IMR-90 (cell line): ENCODE results near the gene SEC11C. TPM values are rescaled to one million over a fixed set of nuclear protein-coding genes. Genes with fewer than 3 reads are reported as not detected.

Source experiments
- ATAC-seq: fragments of 200-7000 bp; cut with Tn5 transposase; 2 replicates; pipeline ENCODE4 v1.9.1; 2020; ENCODE audit warnings: low read depth, mild to moderate bottlenecking, moderate library complexity
- BruUV-seq: library from RNA; stranded (reverse); fragments of 400-500 nt; replicated peaks from 2 replicates; lab custom pipeline; 2021; lab: Mats Ljungman, UMichigan
- CTCF ChIA-PET: fragments of 300-600 bp; formaldehyde crosslinking; extraction: SDS; loops from one replicate; lab custom pipeline; 2021; ENCODE audit warnings: antibody characterized with exemption; lab: Yijun Ruan, JAX
- POLR2A ChIA-PET: fragments of 300-600 bp; sonication (Branson Sonifier 250); formaldehyde crosslinking; loops from one replicate; lab custom pipeline; 2022; ENCODE audit warnings: antibody characterized with exemption; ENCODE audit not compliant: unreplicated experiment; lab: Charles Lee
- DNase-seq: peaks from one replicate; pipeline ENCODE4 v3.0.0; 2013
- H2AFZ ChIP-seq: replicated peaks from 2 replicates; pipeline ENCODE3; 2013; ENCODE audit warnings: low read length, mild to moderate bottlenecking; ENCODE audit not compliant: poor library complexity
- H2AK5ac ChIP-seq: 2 replicates; pipeline ENCODE4 v1.6.1; 2013; ENCODE audit warnings: low read depth, low read length, inconsistent platforms
- H2AK9ac ChIP-seq: replicated peaks from 2 replicates; pipeline ENCODE3; 2013; ENCODE audit warnings: mild to moderate bottlenecking, low read depth, low read length, moderate library complexity; ENCODE audit not compliant: poor library complexity
- H2BK120ac ChIP-seq: 2 replicates; pipeline ENCODE4 v1.6.1; 2013; ENCODE audit warnings: low read depth, low read length, inconsistent platforms
- H2BK15ac ChIP-seq: 3 replicates; pipeline ENCODE4 v1.6.1; 2013; ENCODE audit warnings: low read depth, low read length, inconsistent platforms
- H2BK20ac ChIP-seq: 2 replicates; pipeline ENCODE4 v1.6.1; 2013; ENCODE audit warnings: low read depth, mild to moderate bottlenecking, inconsistent platforms, low read length, moderate library complexity
- H2BK5ac ChIP-seq: 2 replicates; pipeline ENCODE4 v1.6.1; 2013; ENCODE audit warnings: mild to moderate bottlenecking, low read depth, low read length, inconsistent platforms; ENCODE audit not compliant: poor library complexity, severe bottlenecking
- H3K14ac ChIP-seq: replicated peaks from 2 replicates; pipeline ENCODE4 v1.6.1; 2013; ENCODE audit warnings: low read depth, low read length, inconsistent platforms
- H3K18ac ChIP-seq: 2 replicates; pipeline ENCODE4 v1.6.1; 2013; ENCODE audit warnings: low read depth, low read length, control low read depth
- H3K23ac ChIP-seq: 2 replicates; pipeline ENCODE4 v1.6.1; 2013; ENCODE audit warnings: low read depth, low read length, inconsistent platforms
- H3K27ac ChIP-seq: 2 replicates; pipeline ENCODE4 v1.5.1; 2013; ENCODE audit warnings: mild to moderate bottlenecking, control low read depth, low read length; ENCODE audit not compliant: insufficient read depth
- H3K27me3 ChIP-seq: 2 replicates; pipeline ENCODE4 v1.6.1; 2013; ENCODE audit warnings: low read length; ENCODE audit not compliant: control insufficient read depth, insufficient read depth
- H3K36me3 ChIP-seq: 2 replicates; pipeline ENCODE4 v1.6.1; 2013; ENCODE audit warnings: low read length, mixed read lengths; ENCODE audit not compliant: control insufficient read depth, insufficient read depth
- H3K4ac ChIP-seq: 2 replicates; pipeline ENCODE4 v1.6.1; 2013; ENCODE audit warnings: low read depth, low read length, inconsistent platforms
- H3K4me1 ChIP-seq: 2 replicates; pipeline ENCODE4 v1.6.1; 2013; ENCODE audit warnings: low read length, mixed read lengths; ENCODE audit not compliant: control insufficient read depth, insufficient read depth
- H3K4me2 ChIP-seq: 2 replicates; pipeline ENCODE4 v1.6.1; 2013; ENCODE audit warnings: low read depth, mild to moderate bottlenecking, control low read depth, low read length, moderate library complexity
- H3K4me3 ChIP-seq: 2 replicates; pipeline ENCODE4 v1.5.1; 2013; ENCODE audit warnings: low read depth, mild to moderate bottlenecking, control low read depth, low read length, moderate library complexity; ENCODE audit not compliant: insufficient read depth
- H3K56ac ChIP-seq: 2 replicates; pipeline ENCODE4 v1.6.1; 2013; ENCODE audit warnings: low read length, inconsistent platforms; ENCODE audit not compliant: insufficient read depth; ENCODE audit errors: extremely low read depth
- H3K79me1 ChIP-seq, 2 experiments: 2 replicates each; pipeline ENCODE4 v1.6.1; 2013; ENCODE audit warnings: low read length in 2 of 2, inconsistent platforms in 1 of 2, low read depth in 1 of 2
- H3K9ac ChIP-seq: 2 replicates; pipeline ENCODE4 v1.6.1; 2013; ENCODE audit warnings: low read depth, low read length, control low read depth
- H3K9me1 ChIP-seq: 2 replicates; pipeline ENCODE4 v1.6.1; 2013; ENCODE audit warnings: low read length, inconsistent platforms; ENCODE audit not compliant: insufficient read depth
- H3K9me3 ChIP-seq: 2 replicates; pipeline ENCODE4 v1.6.1; 2013; ENCODE audit warnings: low read length; ENCODE audit not compliant: control insufficient read depth, insufficient read depth
- H4K20me1 ChIP-seq: 2 replicates; pipeline ENCODE4 v1.6.1; 2013; ENCODE audit warnings: low read length, inconsistent platforms; ENCODE audit not compliant: insufficient read depth
- H4K5ac ChIP-seq: 2 replicates; pipeline ENCODE4 v1.6.1; 2013; ENCODE audit warnings: mild to moderate bottlenecking, low read depth, low read length, control low read depth
- H4K8ac ChIP-seq, 2 experiments: 2 replicates each; pipeline ENCODE4 v1.6.1; 2013; ENCODE audit warnings: low read depth in 2 of 2, low read length in 2 of 2, control low read depth in 1 of 2, inconsistent platforms in 1 of 2
- H4K91ac ChIP-seq: 2 replicates; pipeline ENCODE4 v1.6.1; 2013; ENCODE audit warnings: low read depth, low read length, inconsistent platforms; ENCODE audit not compliant: insufficient read depth
- BHLHE40 ChIP-seq: fragments of 150-350 bp; IDR thresholded peaks from 2 replicates; pipeline ENCODE4 v1.6.1; 2016; ENCODE audit warnings: mild to moderate bottlenecking, low read depth, low read length
- CEBPB ChIP-seq: IDR thresholded peaks from 2 replicates; pipeline ENCODE4 v1.6.1; 2012; ENCODE audit warnings: low read depth, low read length, improper control_type of control experiment
- CHD1 ChIP-seq: IDR thresholded peaks from 2 replicates; pipeline ENCODE4 v1.6.1; 2012; ENCODE audit warnings: low read depth, low read length, improper control_type of control experiment
- ELK1 ChIP-seq: fragments of 150-350 bp; IDR thresholded peaks from 2 replicates; pipeline ENCODE4 v1.6.1; 2016; ENCODE audit warnings: low read depth, mild to moderate bottlenecking, low read length, moderate library complexity, borderline replicate concordance
- FOS ChIP-seq: fragments of 150-350 bp; IDR thresholded peaks from 2 replicates; pipeline ENCODE4 v1.6.1; 2016; ENCODE audit warnings: low read depth, low read length
- MAFK ChIP-seq: IDR thresholded peaks from 2 replicates; pipeline ENCODE4 v1.6.1; 2012; ENCODE audit warnings: low read depth, low read length, improper control_type of control experiment
- MXI1 ChIP-seq: IDR thresholded peaks from 2 replicates; pipeline ENCODE4 v1.6.1; 2012; ENCODE audit warnings: low read depth, mild to moderate bottlenecking, low read length, moderate library complexity, borderline replicate concordance
- NFE2L2 ChIP-seq: fragments of 150-350 bp; IDR thresholded peaks from 2 replicates; pipeline ENCODE4 v1.6.1; 2016; ENCODE audit warnings: low read depth, mild to moderate bottlenecking, low read length
- POLR2A ChIP-seq: IDR thresholded peaks from 2 replicates; pipeline ENCODE4 v1.6.1; 2012; ENCODE audit warnings: mild to moderate bottlenecking, low read depth, low read length
- RAD21 ChIP-seq: IDR thresholded peaks from 2 replicates; pipeline ENCODE4 v1.6.1; 2012; ENCODE audit warnings: low read length, improper control_type of control experiment
- RCOR1 ChIP-seq: IDR thresholded peaks from 2 replicates; pipeline ENCODE4 v1.6.1; 2012; ENCODE audit warnings: mild to moderate bottlenecking, low read length, improper control_type of control experiment; ENCODE audit not compliant: insufficient replicate concordance
- RFX5 ChIP-seq: IDR thresholded peaks from 2 replicates; pipeline ENCODE4 v1.8.0; 2012; ENCODE audit warnings: low read depth, mild to moderate bottlenecking, low read length, moderate library complexity
- SMC3 ChIP-seq: fragments of 150-350 bp; IDR thresholded peaks from 2 replicates; pipeline ENCODE4 v1.6.1; 2016; ENCODE audit warnings: low read depth, mild to moderate bottlenecking, antibody characterized with exemption, low read length, moderate library complexity
- dilution Hi-C: fragments of 300-500 bp; cut with HindIII; formaldehyde crosslinking; loops from one replicate; pipeline ENCODE4 v1.14.3; 2018; ENCODE audit warnings: low sequenced_read_pairs; ENCODE audit not compliant: unreplicated experiment
- in situ Hi-C: fragments of 300-500 bp; cut with MboI; formaldehyde crosslinking; loops from 3 replicates; pipeline ENCODE4 v1.14.3; 2019; ENCODE audit warnings: low sequenced_read_pairs, inconsistent platforms, mixed read lengths
- intact Hi-C: fragments of 100-400 bp; cut with micrococcal nuclease; formaldehyde crosslinking; loops from 2 replicates; pipeline ENCODE4 v1.10.0; 2022
- polyA plus RNA-seq, 3 experiments: library from polyadenylated mRNA; depleted of rRNA; stranded (reverse); fragments of >200 nt; gene quantifications; 2 replicates each; pipeline ENCODE4 v1.2.3, GENCODE V29; 2012; ENCODE audit warnings: low replicate concordance in 1 of 3
- total RNA-seq: library from RNA; depleted of rRNA; stranded (reverse); fragments of >200 nt; gene quantifications from 2 replicates; pipeline ENCODE4 v1.2.3, GENCODE V29; 2012
- TF ChIP-seq, protein P1 (sequence below): fragments of 150-350 bp; IDR thresholded peaks from 2 replicates; pipeline ENCODE4 v1.6.1; 2017; ENCODE audit warnings: mild to moderate bottlenecking, antibody characterized with exemption, low read length, low read depth
- TF ChIP-seq, protein P2 (sequence below): conservative IDR thresholded peaks from 2 replicates; pipeline ENCODE4 v1.5.1; 2012; ENCODE audit warnings: mild to moderate bottlenecking, low read depth, low read length, improper control_type of control experiment

Gene SEC11C
- total and polyA plus RNA-seq, 2 of the 4 experiments (the other 2 are of a cell fraction): 10.6 to 11.9 TPM

GRCh38 chr18:59202258-59202820 is 62.7 kb downstream of the SEC11C start:
- Histone ChIP-seq H2BK20ac (no peak overlapping the region), H3K4ac (no peak overlapping the region), H2BK15ac (no peak overlapping the region), H3K23ac (no peak overlapping the region), H3K79me1 (no peaks in the 10 kb centered on the region), H3K9me1 (no peaks in the 10 kb centered on the region), H2BK5ac (no peak overlapping the region), H2AK5ac (no peak overlapping the region), H3K4me1 (no peaks in the 10 kb centered on the region), H2AK9ac (no peak overlapping the region), H3K27ac (no peak overlapping the region), H2AFZ (no peak overlapping the region), H3K9me3 (no peaks in the 10 kb centered on the region), H3K18ac (no peak overlapping the region), H4K8ac (no peak overlapping the region), H3K56ac (no peak overlapping the region), H3K27me3 (peaks cover 41% of the 10 kb centered on the region), H4K20me1 (no peaks in the 10 kb centered on the region), H3K4me2 (no peak overlapping the region), H4K5ac (no peak overlapping the region), H3K9ac (no peak overlapping the region), H3K4me3 (no peak overlapping the region), H4K91ac (no peak overlapping the region), H2BK120ac (no peak overlapping the region), H3K36me3 (no peaks in the 10 kb centered on the region), H3K14ac (no peak overlapping the region)
- no peak for TF ChIP-seq RAD21
- TF ChIP-seq CHD1: no peak
- TF ChIP-seq RFX5: no peak
- no peak for TF ChIP-seq RCOR1
- no peak for TF ChIP-seq MXI1
- TF ChIP-seq BHLHE40: no peak
- TF ChIP-seq, protein P1, sequence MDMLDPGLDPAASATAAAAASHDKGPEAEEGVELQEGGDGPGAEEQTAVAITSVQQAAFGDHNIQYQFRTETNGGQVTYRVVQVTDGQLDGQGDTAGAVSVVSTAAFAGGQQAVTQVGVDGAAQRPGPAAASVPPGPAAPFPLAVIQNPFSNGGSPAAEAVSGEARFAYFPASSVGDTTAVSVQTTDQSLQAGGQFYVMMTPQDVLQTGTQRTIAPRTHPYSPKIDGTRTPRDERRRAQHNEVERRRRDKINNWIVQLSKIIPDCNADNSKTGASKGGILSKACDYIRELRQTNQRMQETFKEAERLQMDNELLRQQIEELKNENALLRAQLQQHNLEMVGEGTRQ: no peak
- no peak for TF ChIP-seq CEBPB
- no peak for TF ChIP-seq SMC3
- no peak for TF ChIP-seq ELK1
- TF ChIP-seq, protein P2, sequence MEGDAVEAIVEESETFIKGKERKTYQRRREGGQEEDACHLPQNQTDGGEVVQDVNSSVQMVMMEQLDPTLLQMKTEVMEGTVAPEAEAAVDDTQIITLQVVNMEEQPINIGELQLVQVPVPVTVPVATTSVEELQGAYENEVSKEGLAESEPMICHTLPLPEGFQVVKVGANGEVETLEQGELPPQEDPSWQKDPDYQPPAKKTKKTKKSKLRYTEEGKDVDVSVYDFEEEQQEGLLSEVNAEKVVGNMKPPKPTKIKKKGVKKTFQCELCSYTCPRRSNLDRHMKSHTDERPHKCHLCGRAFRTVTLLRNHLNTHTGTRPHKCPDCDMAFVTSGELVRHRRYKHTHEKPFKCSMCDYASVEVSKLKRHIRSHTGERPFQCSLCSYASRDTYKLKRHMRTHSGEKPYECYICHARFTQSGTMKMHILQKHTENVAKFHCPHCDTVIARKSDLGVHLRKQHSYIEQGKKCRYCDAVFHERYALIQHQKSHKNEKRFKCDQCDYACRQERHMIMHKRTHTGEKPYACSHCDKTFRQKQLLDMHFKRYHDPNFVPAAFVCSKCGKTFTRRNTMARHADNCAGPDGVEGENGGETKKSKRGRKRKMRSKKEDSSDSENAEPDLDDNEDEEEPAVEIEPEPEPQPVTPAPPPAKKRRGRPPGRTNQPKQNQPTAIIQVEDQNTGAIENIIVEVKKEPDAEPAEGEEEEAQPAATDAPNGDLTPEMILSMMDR: no peak
- TF ChIP-seq NFE2L2: no peak
- no peak for TF ChIP-seq POLR2A
- no peak for TF ChIP-seq MAFK
- no peak for TF ChIP-seq FOS
- ATAC-seq (no peak), DNase-seq (no peak)
- ChIA-PET CTCF (interaction anchor here (1.2 kb wide), 1 partner anchor 66 kb away, joined by 3 read pairs; no protein-coding TSS in a partner anchor), POLR2A (no interaction called here)
- no TSS peak for BruUV-seq
- dilution Hi-C loops: no loop called here
- intact Hi-C loops: no loop called here
- in situ Hi-C loops: no loop called here
